Measurements from ENCODE around the gene ST3GAL2.
"Not testable (repeated sequence)": the region's sequence is repeated elsewhere in the genome, so short reads cannot be mapped to it uniquely, and the experiment has no call there.

Gene ST3GAL2

GRCh38 chr16:70410734-70411133 lies 28.2 kb downstream of the ST3GAL2 start:
- H3K4me3 ChIP-seq (ENCODE audit: low read depth, low read length) = no peak overlapping the region
- no peak for TF ChIP-seq CTCF (IDR thresholded peaks at IDR 0.05; ENCODE audit: low read depth, low read length, missing control alignments)
- no peak for DNase-seq (ENCODE audit: low read depth)

- no peak for DNase-seq (ENCODE audit: low read depth)
- no peak for TF ChIP-seq CTCF (IDR thresholded peaks at IDR 0.05; ENCODE audit: low read depth, low read length, missing control alignments)
- H3K4me3 ChIP-seq (ENCODE audit: low read depth, low read length) = peak overlapping the region; percentile 11
These were observed 31.1 kb downstream of the ST3GAL2 start for GRCh38 chr16:70407811-70408274.

GRCh38 chr16:70406104-70406503 lies 32.8 kb downstream of the ST3GAL2 start:
- H3K4me3 ChIP-seq (ENCODE audit: low read depth, low read length); DNase-seq (ENCODE audit: low read depth): not testable (repeated sequence)

GRCh38 chr16:70402916-70403659 lies 35.8 kb downstream of the ST3GAL2 start:
- DNase-seq (ENCODE audit: low read depth) = no peak
- no peak for TF ChIP-seq CTCF (IDR thresholded peaks at IDR 0.05; ENCODE audit: low read depth, low read length, missing control alignments)

GRCh38 chr16:70399951-70400350 lies 38.9 kb downstream of the ST3GAL2 start:
- H3K4me3 ChIP-seq (ENCODE audit: low read depth, low read length) = no peak overlapping the region
- DNase-seq (ENCODE audit: low read depth) = no peak
- TF ChIP-seq CTCF (IDR thresholded peaks at IDR 0.05; ENCODE audit: low read depth, low read length, missing control alignments) = no peak

More at GRCh38 chr16:70402916-70403659, 35.8 kb downstream of the ST3GAL2 start:
- H3K4me3 ChIP-seq (ENCODE audit: low read depth, low read length) = no peak overlapping the region

GRCh38 chr16:70399381-70399780 lies 39.5 kb downstream of the ST3GAL2 start:
- no peak for TF ChIP-seq CTCF (IDR thresholded peaks at IDR 0.05; ENCODE audit: low read depth, low read length, missing control alignments)
- H3K4me3 ChIP-seq (ENCODE audit: low read depth, low read length) = no peak overlapping the region
- no peak for DNase-seq (ENCODE audit: low read depth)

- H3K4me3 ChIP-seq (ENCODE audit: low read depth, low read length) = no peak overlapping the region
- no peak for TF ChIP-seq CTCF (IDR thresholded peaks at IDR 0.05; ENCODE audit: low read depth, low read length, missing control alignments)
- DNase-seq (ENCODE audit: low read depth) = no peak
These were observed 40.6 kb downstream of the ST3GAL2 start for GRCh38 chr16:70398177-70398743.

All from GM12864 (cell line).